Left ventricle myocardium superior (tissue), 1 donor: ENCODE results near the gene CAPN10. TPM values are rescaled to one million over a fixed set of nuclear protein-coding genes. Genes with fewer than 3 reads are reported as not detected.
"Not testable (repeated sequence)": the region's sequence is repeated elsewhere in the genome, so short reads cannot be mapped to it uniquely, and the experiment has no call there.

Experiments
- ATAC-seq: fragments of 200-7000 bp; cut with Tn5 transposase; one replicate; pipeline ENCODE4 v1.9.1; 2020; ENCODE audit warnings: mild to moderate bottlenecking, moderate library complexity
- DNase-seq: peaks from one replicate; pipeline ENCODE4 v3.0.0-alpha.2; 2020
- intact Hi-C: fragments of 100-400 bp; cut with micrococcal nuclease; formaldehyde crosslinking; loops from one replicate; pipeline ENCODE4 v1.11.0; 2022
- long read RNA-seq: library from polyadenylated mRNA; unstranded; transcript quantifications from one replicate; pipeline ENCODE4 v2.0.0, GENCODE V29; 2021
- total RNA-seq: library from RNA; stranded (reverse); fragmentation: NEBNext Ultra II Directional; extraction: Animal tissue kit (Norgen Biotek cat#: 25700); gene quantifications from one replicate; pipeline ENCODE4 v1.2.1, GENCODE V29; 2021
- donor health status: DM: no; HTN: yes; CAD: no; lungs with severe emphysema.

Gene CAPN10
- total RNA-seq: 51.2 TPM
- long read RNA-seq, transcript CAPN10-207 (12 exons, 2,644 nt): major isoform, 66 of 156 reads
- long read RNA-seq, transcript CAPN10-201 (12 exons, 2,453 nt): minor isoform, 10 of 156 reads
- long read RNA-seq, partial matches to known transcripts: 58 of 156 reads
- long read RNA-seq, other reads (novel, unspliced or antisense): 19 of 156 reads

- intact Hi-C loops: no loop called here
- DNase-seq: peak; percentile 99
- peak; percentile 95 for ATAC-seq
Measured at GRCh38 chr2:240586198-240586918, at the start of gene CAPN10. CAPN10 (plus strand) TSS chr2:240586734; CDS start chr2:240586912, 178 bp downstream.

GRCh38 chr2:240538031-240538780, 48.3 kb upstream of the CAPN10 start:
- no peak for ATAC-seq
- intact Hi-C loops: no loop called here
- DNase-seq: no peak

- intact Hi-C loops, DNase-seq, ATAC-seq: not testable (repeated sequence)
Measured at GRCh38 chr2:240539101-240539500, 47.4 kb upstream of the CAPN10 start.

- intact Hi-C loops: no loop called here
- DNase-seq: no peak
- no peak for ATAC-seq
Measured at GRCh38 chr2:240539906-240540305, 46.6 kb upstream of the CAPN10 start.

DNA sequence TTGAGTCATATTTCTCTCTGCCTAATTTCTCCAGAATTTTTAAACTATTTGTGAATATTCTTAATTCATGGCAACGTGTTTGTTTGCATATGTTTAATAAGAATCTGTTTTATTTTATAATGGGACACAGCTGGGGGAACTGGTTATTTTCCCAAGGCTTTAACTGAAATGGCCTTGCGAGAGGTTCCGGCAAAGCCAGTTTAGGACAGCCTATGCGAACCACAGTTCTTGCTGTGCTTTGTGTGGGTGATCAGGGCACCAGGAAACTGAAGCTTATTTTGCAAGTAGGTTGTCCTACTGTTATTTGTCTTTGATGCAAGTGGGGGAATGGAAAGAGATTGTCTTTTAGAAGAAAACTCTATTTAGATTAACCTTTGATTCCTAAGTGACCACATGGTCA, 35.2 kb upstream of the CAPN10 start:
- ATAC-seq (no peak), DNase-seq (no peak)
- intact Hi-C loops: no loop called here

DNA sequence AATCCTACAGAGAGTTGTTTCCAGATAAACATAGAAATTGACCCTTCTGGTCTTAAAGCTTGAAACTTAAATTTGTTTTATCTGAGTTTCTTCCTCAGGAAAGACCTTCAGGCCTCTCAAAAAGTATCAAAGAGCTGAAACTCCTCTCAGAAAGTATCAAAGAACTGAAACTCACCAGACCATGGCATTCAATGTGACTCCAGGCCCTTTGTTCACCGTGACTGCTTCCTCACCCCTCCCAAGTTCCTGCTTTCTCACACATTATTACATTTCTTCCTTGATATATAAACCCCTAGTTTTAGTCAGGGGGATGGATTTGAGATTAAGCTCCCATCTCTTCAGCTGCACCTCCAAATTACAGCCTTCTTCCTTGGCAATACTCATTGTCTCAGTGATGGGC, 34.7 kb upstream of the CAPN10 start:
- ATAC-seq (no peak), DNase-seq (no peak)
- intact Hi-C loops: no loop called here

DNA sequence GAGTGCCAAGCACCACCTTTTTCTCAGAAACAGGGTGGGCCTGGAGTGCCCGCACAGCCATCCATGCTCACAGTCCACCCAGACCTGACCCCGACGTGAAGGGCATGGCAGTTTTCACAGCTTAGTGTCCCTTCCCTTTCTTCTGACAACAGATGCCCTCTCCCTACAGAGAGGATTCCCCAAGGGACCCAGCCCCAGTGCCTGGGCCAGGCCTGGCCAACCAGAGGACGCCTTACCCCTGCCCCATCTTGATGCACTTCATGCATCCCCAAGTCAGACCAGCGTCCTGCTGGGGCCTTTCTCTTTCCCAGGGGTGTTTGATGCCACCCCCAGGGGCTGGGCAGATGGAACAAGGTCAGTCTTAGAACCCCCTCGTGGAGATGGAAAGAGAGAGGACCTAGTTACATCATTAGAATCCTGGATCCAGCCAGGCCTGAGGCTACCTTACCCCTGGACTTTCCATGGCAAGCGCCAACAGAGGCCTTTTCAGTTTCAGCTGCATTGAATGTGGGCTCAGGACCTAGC, 32.5 kb upstream of the CAPN10 start:
- ATAC-seq (no peak), DNase-seq (no peak)
- intact Hi-C loops: no loop called here

GRCh38 chr2:240554767-240555493, 31.6 kb upstream of the CAPN10 start:
- DNase-seq (no peak), ATAC-seq (no peak)
- intact Hi-C loops: no loop called here

GRCh38 chr2:240555541-240556250, 30.8 kb upstream of the CAPN10 start:
- DNase-seq: no peak
- ATAC-seq: no peak
- intact Hi-C loops: no loop called here

DNA sequence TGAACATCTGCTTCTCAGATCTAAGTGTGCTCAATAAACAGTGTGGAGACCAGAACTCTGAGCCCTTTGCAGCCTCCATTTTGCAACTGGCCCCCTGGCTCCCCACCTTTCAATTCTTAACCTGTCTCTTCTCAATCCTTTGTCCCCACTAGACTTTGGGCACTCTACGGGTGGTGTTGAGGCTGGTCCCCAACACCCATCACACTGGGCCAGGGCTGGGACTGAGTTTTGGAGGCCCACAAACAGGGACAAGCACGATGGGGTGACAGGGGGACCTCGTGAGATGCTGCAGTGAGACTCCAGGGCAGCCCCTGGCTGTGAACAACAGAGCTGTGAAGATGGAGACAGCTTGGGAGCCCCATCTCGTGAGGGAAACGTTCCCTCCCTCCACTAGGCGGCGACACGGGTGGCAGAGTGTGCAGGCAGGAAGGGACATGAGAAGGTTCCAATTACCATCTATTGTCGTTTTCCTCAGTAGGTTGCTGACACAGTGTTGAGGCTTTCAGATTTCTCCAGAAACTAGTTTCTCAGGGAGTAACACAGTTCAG, 29.9 kb upstream of the CAPN10 start:
- intact Hi-C loops: no loop called here
- no peak for DNase-seq
- ATAC-seq: no peak

DNA sequence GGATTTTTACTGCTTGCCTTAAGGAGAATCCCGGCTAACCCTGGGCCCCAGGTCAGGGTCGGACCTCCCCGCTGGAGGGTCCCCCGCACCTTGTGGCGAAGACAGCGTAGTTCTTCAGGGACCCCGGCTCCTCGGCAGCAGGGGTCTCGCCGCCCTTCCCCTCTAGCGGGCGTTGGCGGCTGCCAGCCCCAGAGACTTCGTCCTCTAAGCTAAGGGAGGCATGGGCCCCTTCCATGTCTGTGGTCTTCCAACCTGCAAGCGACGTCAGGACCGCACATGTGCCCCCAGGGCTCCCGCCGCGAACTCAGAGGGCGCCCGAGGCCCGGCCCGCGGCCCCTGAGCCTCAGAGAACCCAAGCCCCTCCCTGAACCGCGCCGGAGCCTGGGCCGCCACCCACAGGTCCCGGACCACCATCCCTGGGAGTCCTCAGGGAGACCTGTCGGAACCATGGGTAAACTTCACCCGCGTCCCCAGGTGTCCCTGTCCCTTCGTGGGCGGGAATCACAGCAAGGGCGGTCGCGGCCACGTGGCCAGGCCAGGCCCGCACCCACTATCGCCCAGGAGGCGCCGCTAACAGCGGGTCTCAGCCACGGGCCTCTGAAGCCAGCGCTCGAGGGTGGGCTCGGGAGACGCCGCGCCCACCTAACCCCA, 29.3 kb upstream of the CAPN10 start:
- ATAC-seq: no peak
- no peak for DNase-seq
- intact Hi-C loops: no loop called here

DNA sequence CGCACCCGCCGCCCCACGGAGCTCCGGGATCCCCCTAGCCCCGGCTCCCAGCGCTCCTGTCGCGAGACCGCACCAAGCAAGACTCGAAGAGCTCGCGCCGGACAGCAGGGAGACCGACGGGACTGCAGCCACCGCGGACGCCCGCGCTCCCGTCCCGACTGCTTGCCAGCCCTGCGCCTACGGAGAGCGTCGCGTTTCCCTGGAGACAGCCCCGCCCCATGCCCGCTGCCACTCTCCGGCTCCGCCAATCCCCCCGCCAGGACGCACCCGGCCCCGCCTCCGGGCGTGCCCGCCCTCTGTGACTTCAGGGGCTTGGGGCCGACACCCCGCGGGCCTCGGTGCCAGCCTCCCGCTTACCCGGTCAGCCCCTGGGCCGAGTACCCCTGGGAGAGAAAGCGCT, 28.7 kb upstream of the CAPN10 start, which contains the start of gene ANKMY1:
TSS of gene ANKMY1 (minus strand) at position 181 of the 400 bp plus-strand sequence. CDS start 653 bp downstream, outside the sequence.
- intact Hi-C loops: no loop called here
- peak; percentile 17 for ATAC-seq
- peak; percentile 82 for DNase-seq

- intact Hi-C loops: no loop called here
- no peak for DNase-seq
- no peak for ATAC-seq
Measured at GRCh38 chr2:240558236-240558761, 28.2 kb upstream of the CAPN10 start.

- intact Hi-C loops: no loop called here
Measured at GRCh38 chr2:240559286-240559685, 27.2 kb upstream of the CAPN10 start.

GRCh38 chr2:240560084-240560479, 26.5 kb upstream of the CAPN10 start, which contains the start of gene DUSP28:
DUSP28 (plus strand) TSS chr2:240560357; CDS start chr2:240560685, 328 bp downstream.
- DNase-seq: peak; percentile 97
- peak; percentile 86 for ATAC-seq
- intact Hi-C loops: no loop called here

More at GRCh38 chr2:240559286-240559685, 27.2 kb upstream of the CAPN10 start:
- DNase-seq (no peak), ATAC-seq (no peak)

- intact Hi-C loops: no loop called here
- peak; percentile 85 for ATAC-seq
- DNase-seq: peak; percentile 100
Measured at GRCh38 chr2:240560480-240561324, 25.8 kb upstream of the CAPN10 start.
